Ovary (tissue), 9 donors: Measurements from ENCODE around the gene SLC17A1. TPM values are rescaled to one million over a fixed set of nuclear protein-coding genes. Genes with fewer than 3 reads are reported as not detected.
A peak's percentile ranks its signal among the peaks of the same experiment; 100 is the strongest.

Experiments used
- DNase-seq, 5 donors: peaks; one replicate each; pipeline ENCODE4 v3.0.0-alpha.2; 2019 to 2020
- H3K27ac ChIP-seq, 2 donors: fragments of 200-600 bp; one replicate each; pipeline versions ENCODE4 v1.5.1 to v1.8.0; 2019 to 2022
- H3K27me3 ChIP-seq: fragments of 200-600 bp; one replicate; pipeline ENCODE4 v1.8.0; 2022
- H3K36me3 ChIP-seq: fragments of 200-600 bp; sonication (generic); one replicate; pipeline ENCODE4 v1.5.1; 2019
- H3K4me1 ChIP-seq: one replicate; pipeline ENCODE4 v1.8.1; 2013; ENCODE audit warnings: mild to moderate bottlenecking, moderate library complexity; ENCODE audit not compliant: insufficient read depth
- H3K4me3 ChIP-seq: fragments of 200-600 bp; sonication (generic); one replicate; pipeline ENCODE4 v1.5.1; 2017
- H3K9me3 ChIP-seq, 2 donors: fragments of 200-600 bp in 1 of 2; sonication (generic) in 1 of 2; one replicate each; pipeline versions ENCODE4 v1.5.1 to v1.8.1; 2013 to 2019; ENCODE audit warnings: mild to moderate bottlenecking in 1 of 2, moderate library complexity in 1 of 2
- CTCF ChIP-seq, 3 donors: fragments of 450-650 bp in 2 of 3; fragments of 200-600 bp in 1 of 3; IDR thresholded peaks; one replicate each; pipeline versions ENCODE4 v1.5.1 to v1.8.0; 2016 to 2022; ENCODE audit warnings: antibody characterized with exemption in 3 of 3, mild to moderate bottlenecking in 1 of 3
- EP300 ChIP-seq: sonication (generic); formaldehyde crosslinking; IDR thresholded peaks from one replicate; pipeline ENCODE4 v1.6.1; 2017; ENCODE audit warnings: antibody characterized with exemption
- POLR2A ChIP-seq: fragments of 450-650 bp; IDR thresholded peaks from one replicate; pipeline ENCODE4 v1.6.1; 2017; ENCODE audit warnings: antibody characterized with exemption, mild to moderate bottlenecking, moderate library complexity
- WGBS, 3 donors: extraction: QIAGEN DNeasy Blood & Tissue Kit in 1 of 3; methylation state at CpG; one replicate each; pipeline versions ENCODE4 v1.1.5 to v1.1.7; 2013 to 2017; 5-methylcytosine and 5-hydroxymethylcytosine counted together
- intact Hi-C, 4 donors: fragments of 100-400 bp; cut with DNase I; formaldehyde crosslinking; loops; one replicate each; pipeline versions ENCODE4 v1.11.0 to v1.15.1; 2022 to 2023
- polyA plus RNA-seq, 2 donors: library from polyadenylated mRNA; stranded (reverse); fragments of 200-250 nt in 1 of 2; fragments of 350-450 nt in 1 of 2; fragmentation: Illumina TruSeq in 1 of 2; extraction: RNeasy Lipid Tissue Mini Kit (QIAGEN cat#74804) in 1 of 2; gene quantifications; one replicate each; pipeline ENCODE4 v1.2.3, GENCODE V29; 2013 to 2014
- total RNA-seq, 7 donors: library from RNA; depleted of rRNA in 2 of 7; stranded (reverse); fragments of >200 nt in 2 of 7; fragmentation: NEBNext Ultra II Directional in 3 of 7; extraction: Animal tissue kit (Norgen Biotek cat#: 25700) in 3 of 7; gene quantifications; one replicate each; pipeline versions ENCODE4 v1.1.0 to v1.2.4, GENCODE V29; 2016 to 2023
- donor health status: DM: no; HTN: no; CAD: no; lungs with moderate emphysema.
- donor health status: DM: no; HTN: no; CAD: no.
- donor health status: Bipolar disorder and iron deficiency.
- donor health status: DM: yes; HTN: yes; CAD: no.
- donor health status: DM: no; HTN: no; CAD: no.
- donor health status: DM: yes; HTN: yes; CAD: no.

The SLC17A1 gene
- total and polyA plus RNA-seq, 9 donors = 0.06 TPM; not detected in 8

- DNase-seq = no peak
- H3K27me3 ChIP-seq = no peaks in the 10 kb centered on the region
- intact Hi-C loops = no loop called here
- no peaks in the 10 kb centered on the region for H3K9me3 ChIP-seq
- TF ChIP-seq EP300 (no peak), CTCF (IDR thresholded peaks at IDR 0.05) (no peak)
- peaks cover 3% of the 10 kb centered on the region for H3K4me1 ChIP-seq
- peak overlapping the region in 1 of 2 donors; percentile 5 for H3K27ac ChIP-seq
- no peaks in the 10 kb centered on the region for H3K36me3 ChIP-seq
- WGBS, 3 donors = 56 to 68% (median 66%) methylated on average over 3 of the region's 3 CpGs
- no peak overlapping the region for H3K4me3 ChIP-seq
These were observed 43.7 kb upstream of the SLC17A1 start for GRCh38 chr6:25875563-25875905.

- H3K27ac ChIP-seq = no peak overlapping the region
- no peaks in the 10 kb centered on the region for H3K36me3 ChIP-seq
- H3K4me1 ChIP-seq = peaks cover 3% of the 10 kb centered on the region
- H3K9me3 ChIP-seq = no peaks in the 10 kb centered on the region
- no peak for DNase-seq
- no peaks in the 10 kb centered on the region for H3K27me3 ChIP-seq
- 86 to 92% (median 91%) methylated on average over 3 of the region's 3 CpGs for WGBS, 3 donors
- intact Hi-C loops = no loop called here
- no peak overlapping the region for H3K4me3 ChIP-seq
- TF ChIP-seq POLR2A = no peak
- TF ChIP-seq CTCF (IDR thresholded peaks at IDR 0.05) = no peak
- TF ChIP-seq EP300 = no peak
These were observed 43.1 kb upstream of the SLC17A1 start for GRCh38 chr6:25874822-25875562.

- DNase-seq = no peak
- no peak within 1 kb of the TSS for H3K27ac ChIP-seq
- intact Hi-C loops = no loop called here
- H3K36me3 ChIP-seq = no peaks in the 10 kb centered on the region
- WGBS, 3 donors = 92 to 95% (median 93%) methylated on average over 3 of the region's 3 CpGs
- no peaks in the 10 kb centered on the region for H3K27me3 ChIP-seq
- no peak within 1 kb of the TSS for H3K4me3 ChIP-seq
- peaks cover 3% of the 10 kb centered on the region for H3K4me1 ChIP-seq
- H3K9me3 ChIP-seq = no peaks in the 10 kb centered on the region
- TF ChIP-seq CTCF (IDR thresholded peaks at IDR 0.05) = no peak
- no peak for TF ChIP-seq EP300
- TF ChIP-seq POLR2A = no peak
These were observed 42.3 kb upstream of the SLC17A1 start, which contains the start of gene SLC17A3 for GRCh38 chr6:25874118-25874517. Gene SLC17A3, minus strand, starts transcription at chr6:25874243. Its CDS starts 5,856 bp downstream, at chr6:25868387.

GRCh38 chr6:25872814-25873213, 41.0 kb upstream of the SLC17A1 start:
- DNase-seq = no peak
- Histone ChIP-seq H3K9me3 (no peaks in the 10 kb centered on the region), H3K27ac (no peak overlapping the region), H3K4me3 (no peak overlapping the region), H3K27me3 (no peaks in the 10 kb centered on the region), H3K36me3 (no peaks in the 10 kb centered on the region), H3K4me1 (peaks cover 3% of the 10 kb centered on the region)
- 92 to 97% (median 95%) methylated on average over 1 of the region's 1 CpG for WGBS, 3 donors
- TF ChIP-seq CTCF (IDR thresholded peaks at IDR 0.05) (no peak), POLR2A (no peak), EP300 (no peak)
- intact Hi-C loops = no loop called here
